H1 (cell line): ENCODE results near the gene SMYD3. TPM values are rescaled to one million over a fixed set of nuclear protein-coding genes. Genes with fewer than 3 reads are reported as not detected.

Experiments used
- CTCF ChIA-PET: fragments of 300-600 bp; sonication (Branson Sonifier 250); formaldehyde crosslinking; loops from one replicate; lab custom pipeline; 2021; ENCODE audit not compliant: partially characterized antibody; lab: Charles Lee
- POLR2A ChIA-PET: fragments of 300-600 bp; sonication (Branson Sonifier 250); formaldehyde crosslinking; loops from one replicate; lab custom pipeline; 2021; ENCODE audit warnings: inconsistent platforms; ENCODE audit not compliant: partially characterized antibody; lab: Charles Lee
- DNase-seq, 2 experiments: peaks; one replicate each; pipeline versions ENCODE4 v3.0.0 to v3.0.0-alpha.2; 2010 to 2022; ENCODE audit warnings: low spot score in 2 of 2, low read depth in 1 of 2, mixed read lengths in 1 of 2
- FAIRE-seq: peaks from 2 replicates; lab custom pipeline; 2011; peaks lifted over from hg19 to GRCh38; lab: Jason Lieb, UNC
- H2AFZ ChIP-seq: 2 replicates; pipeline ENCODE4 v1.8.1; 2012; ENCODE audit warnings: low read length, inconsistent platforms
- H2AK5ac ChIP-seq: 2 replicates; pipeline ENCODE4 v1.6.1; 2013; ENCODE audit warnings: low read depth, low read length
- H2BK120ac ChIP-seq: replicated peaks from 2 replicates; pipeline ENCODE3; 2013; ENCODE audit warnings: low read depth, low read length, inconsistent platforms
- H2BK12ac ChIP-seq: 2 replicates; pipeline ENCODE4 v1.6.1; 2013; ENCODE audit warnings: low read depth, low read length
- H2BK15ac ChIP-seq: 2 replicates; pipeline ENCODE4 v1.6.1; 2013; ENCODE audit warnings: low read length
- H2BK20ac ChIP-seq: 2 replicates; pipeline ENCODE4 v1.6.1; 2013; ENCODE audit warnings: low read length
- H2BK5ac ChIP-seq: 2 replicates; pipeline ENCODE4 v1.6.1; 2013; ENCODE audit warnings: low read depth, low read length
- H3K14ac ChIP-seq: 2 replicates; pipeline ENCODE4 v1.6.1; 2013; ENCODE audit warnings: inconsistent platforms; ENCODE audit not compliant: insufficient read length
- H3K18ac ChIP-seq: 2 replicates; pipeline ENCODE4 v1.6.1; 2013; ENCODE audit warnings: low read length; ENCODE audit errors: extremely low read depth
- H3K23ac ChIP-seq: 2 replicates; pipeline ENCODE4 v1.6.1; 2013; ENCODE audit warnings: inconsistent platforms; ENCODE audit not compliant: insufficient read length
- H3K23me2 ChIP-seq: 2 replicates; pipeline ENCODE4 v1.6.1; 2013; ENCODE audit warnings: low read depth, low read length
- H3K27ac ChIP-seq: 2 replicates; pipeline ENCODE4 v1.6.1; 2011; ENCODE audit warnings: low read depth, low read length, inconsistent platforms
- H3K27me3 ChIP-seq, 4 experiments: replicated peaks in 1 of 4; 1 replicate in 1 of 4; 2 replicates in 3 of 4; pipeline versions ENCODE4 v1.6.1 to v1.8.1; 2011 to 2013; ENCODE audit warnings: low read length in 3 of 4, mild to moderate bottlenecking in 3 of 4, inconsistent platforms in 2 of 4, mixed read lengths in 2 of 4, moderate library complexity in 1 of 4; ENCODE audit not compliant: control insufficient read depth in 3 of 4, insufficient read depth in 3 of 4; ENCODE audit errors: extremely low read depth in 1 of 4
- H3K36me3 ChIP-seq, 4 experiments: 2 replicates each; pipeline versions ENCODE4 v1.6.1 to v1.8.1; 2011 to 2013; ENCODE audit warnings: mild to moderate bottlenecking in 4 of 4, low read length in 3 of 4, moderate library complexity in 2 of 4, control low read depth in 1 of 4, inconsistent platforms in 1 of 4; ENCODE audit not compliant: insufficient read depth in 4 of 4, control insufficient read depth in 2 of 4
- H3K4ac ChIP-seq: replicated peaks from 2 replicates; pipeline ENCODE3; 2013; ENCODE audit warnings: low read length, low read depth, mixed read lengths, inconsistent platforms; ENCODE audit not compliant: insufficient read length
- H3K4me1 ChIP-seq, 4 experiments: replicated peaks in 1 of 4; 1 replicate in 1 of 4; 2 replicates in 3 of 4; pipeline versions ENCODE4 v1.6.1 to v1.8.1; 2011 to 2013; ENCODE audit warnings: low read length in 3 of 4, inconsistent platforms in 2 of 4, mixed read lengths in 1 of 4; ENCODE audit not compliant: insufficient read depth in 4 of 4, control insufficient read depth in 3 of 4
- H3K4me2 ChIP-seq, 2 experiments: 2 replicates each; pipeline versions ENCODE4 v1.6.1 to v1.8.1; 2011 to 2013; ENCODE audit warnings: low read depth in 2 of 2, low read length in 2 of 2, control low read depth in 1 of 2, inconsistent platforms in 1 of 2, mild to moderate bottlenecking in 1 of 2; ENCODE audit not compliant: insufficient read depth in 1 of 2
- H3K4me3 ChIP-seq, 4 experiments: fragments of 200-600, 300-600 bp in 1 of 4; sonication (generic), shearing (Covaris generic), sonication (Bioruptor Twin) in 1 of 4; 2 replicates each; pipeline versions ENCODE4 v1.5.1 to v1.8.1; 2011 to 2016; ENCODE audit warnings: low read length in 4 of 4, low read depth in 3 of 4, control low read depth in 2 of 4, inconsistent platforms in 2 of 4, mild to moderate bottlenecking in 2 of 4, mixed read lengths in 1 of 4, moderate library complexity in 1 of 4; ENCODE audit not compliant: insufficient read depth in 2 of 4; ENCODE audit errors: extremely low read depth in 1 of 4
- H3K56ac ChIP-seq: replicated peaks from 2 replicates; pipeline ENCODE3; 2013; ENCODE audit warnings: low read depth, mild to moderate bottlenecking, mixed read lengths, low read length, inconsistent platforms; ENCODE audit not compliant: insufficient read length
- H3K79me1 ChIP-seq: 2 replicates; pipeline ENCODE4 v1.6.1; 2013; ENCODE audit warnings: low read depth, low read length, control low read depth
- H3K79me2 ChIP-seq, 2 experiments: 2 replicates each; pipeline versions ENCODE4 v1.6.1 to v1.8.1; 2012 to 2013; ENCODE audit warnings: low read length in 2 of 2, mild to moderate bottlenecking in 2 of 2, inconsistent platforms in 1 of 2; ENCODE audit not compliant: insufficient read depth in 2 of 2, control insufficient read depth in 1 of 2
- H3K9ac ChIP-seq, 4 experiments: replicated peaks in 1 of 4; 1 replicate in 1 of 4; 2 replicates in 3 of 4; pipeline versions ENCODE4 v1.6.1 to v1.8.1; 2011 to 2013; ENCODE audit warnings: low read depth in 3 of 4, low read length in 3 of 4, control low read depth in 2 of 4, mild to moderate bottlenecking in 2 of 4, moderate library complexity in 2 of 4, inconsistent platforms in 1 of 4; ENCODE audit errors: extremely low read depth in 1 of 4
- H3K9me3 ChIP-seq, 2 experiments: 2 replicates each; pipeline versions ENCODE4 v1.6.1 to v1.8.1; 2012 to 2013; ENCODE audit warnings: mild to moderate bottlenecking in 2 of 2, moderate library complexity in 2 of 2, control low read depth in 1 of 2, inconsistent platforms in 1 of 2, low read depth in 1 of 2, low read length in 1 of 2, mixed read lengths in 1 of 2; ENCODE audit not compliant: insufficient read depth in 2 of 2
- H4K20me1 ChIP-seq, 2 experiments: replicated peaks in 1 of 2; 2 replicates each; pipeline versions ENCODE3 to v1.8.1; 2011 to 2013; ENCODE audit warnings: inconsistent platforms in 2 of 2, low read length in 2 of 2, mild to moderate bottlenecking in 1 of 2; ENCODE audit not compliant: insufficient read depth in 2 of 2, control insufficient read depth in 1 of 2
- H4K5ac ChIP-seq: 2 replicates; pipeline ENCODE4 v1.6.1; 2013; ENCODE audit warnings: low read length, low read depth, mixed read lengths, inconsistent platforms; ENCODE audit not compliant: insufficient read length
- H4K8ac ChIP-seq: 2 replicates; pipeline ENCODE4 v1.8.0; 2013; ENCODE audit warnings: mild to moderate bottlenecking, moderate library complexity, low read length, inconsistent platforms; ENCODE audit not compliant: insufficient read depth; ENCODE audit errors: extremely low read depth
- H4K91ac ChIP-seq: replicated peaks from 2 replicates; pipeline ENCODE3; 2013; ENCODE audit warnings: low read length, mixed read lengths, inconsistent platforms; ENCODE audit not compliant: insufficient read length
- ATF2 ChIP-seq: IDR thresholded peaks from 2 replicates; pipeline ENCODE4 v1.6.1; 2012; ENCODE audit warnings: low read length, inconsistent platforms
- CTBP2 ChIP-seq: IDR thresholded peaks from 2 replicates; pipeline ENCODE4 v1.7.0; 2011; ENCODE audit warnings: borderline replicate concordance, mild to moderate bottlenecking, moderate library complexity, mixed read lengths, low read length; ENCODE audit not compliant: insufficient read depth, insufficient read length
- JUND ChIP-seq: IDR thresholded peaks from 2 replicates; pipeline ENCODE4 v1.6.1; 2011; ENCODE audit warnings: mild to moderate bottlenecking, improper control_type of control experiment, low read length
- NANOG ChIP-seq: IDR thresholded peaks from 2 replicates; pipeline ENCODE4 v1.6.1; 2011; ENCODE audit warnings: low read length, low read depth, mild to moderate bottlenecking, inconsistent platforms; ENCODE audit not compliant: insufficient read depth, poor library complexity, severe bottlenecking
- PHF8 ChIP-seq: fragments of 200-600 bp; sonication (generic); conservative IDR thresholded peaks from 2 replicates; pipeline ENCODE4 v1.7.1; 2012; ENCODE audit warnings: low read depth, mild to moderate bottlenecking, inconsistent platforms, low read length, moderate library complexity
- SIRT6 ChIP-seq: IDR thresholded peaks from one replicate; pipeline ENCODE4 v1.7.1; 2012; ENCODE audit warnings: low read length, inconsistent platforms
- SUZ12 ChIP-seq: fragments of 200-600 bp; sonication (generic); IDR thresholded peaks from 2 replicates; pipeline ENCODE4 v1.6.1; 2012; ENCODE audit warnings: mild to moderate bottlenecking, inconsistent platforms, low read length, moderate library complexity, mixed read lengths
- YY1 ChIP-seq: IDR thresholded peaks from 2 replicates; pipeline ENCODE4 v1.6.1; 2011; ENCODE audit warnings: low read depth, mild to moderate bottlenecking, low read length
- WGBS, 2 experiments: shearing (Covaris generic) in 1 of 2; methylation state at CpG; one replicate each; pipeline versions ENCODE4 v1.1.6 to v1.1.7; 2013 to 2015; ENCODE audit warnings: low lambda C conversion rate in 2 of 2, mixed read lengths in 2 of 2, inconsistent platforms in 1 of 2, low coverage in 1 of 2, missing lambda C conversion rate in 1 of 2; ENCODE audit not compliant: insufficient replicate concordance in 2 of 2, insufficient coverage in 1 of 2, insufficient read length in 1 of 2; ENCODE audit errors: extremely low coverage in 1 of 2, missing lambda C conversion rate in 1 of 2; 5-methylcytosine and 5-hydroxymethylcytosine counted together
- polyA plus RNA-seq, 7 experiments: library from polyadenylated mRNA; depleted of rRNA in 3 of 7; stranded (reverse) in 5 of 7; unstranded in 2 of 7; fragments of >200 nt in 5 of 7; fragments of 200-250 nt in 2 of 7; gene quantifications; 1 replicate in 5 of 7; 2 replicates in 1 of 7; 4 replicates in 1 of 7; pipeline versions ENCODE4 v1.2.1 to v1.2.3, GENCODE V29; 2011 to 2013; ENCODE audit warnings: missing spikeins in 2 of 7, mixed read lengths in 2 of 7
- total RNA-seq: library from RNA; stranded (reverse); fragmentation: NEBNext Ultra II Directional; extraction: Animal tissue kit (Norgen Biotek cat#: 25700); gene quantifications from 2 replicates; pipeline ENCODE4 v1.2.1, GENCODE V29; 2021

SMYD3 gene
- total and polyA plus RNA-seq, 2 of the 8 experiments (the other 6 are each of a cell fraction or from before 2014, with no cell fraction given): 17.3 to 25.4 TPM

GRCh38 chr1:246001837-246002230 is 505.2 kb downstream of the SMYD3 start:
- Histone ChIP-seq H4K8ac (no peak overlapping the region), H2BK12ac (no peak overlapping the region), H3K79me1 (no peaks in the 10 kb centered on the region), H3K4me2 (no peak overlapping the region), H2BK5ac (no peak overlapping the region), H3K79me2 (no peaks in the 10 kb centered on the region), H2BK120ac (no peak overlapping the region), H3K36me3 (no peaks in the 10 kb centered on the region), H4K91ac (no peak overlapping the region), H3K14ac (no peak overlapping the region), H3K18ac (no peak overlapping the region), H2BK20ac (no peak overlapping the region), H2AFZ (no peak overlapping the region)
- DNase-seq (no peak), FAIRE-seq (no peak)
- ChIA-PET CTCF (interaction anchor here (0.6 to 1.6 kb wide), 3 partner anchors 15 to 586 kb away, joined by 3 to 4 read pairs (median 3); no protein-coding TSS in a partner anchor), POLR2A (no interaction called here)
- no peak for TF ChIP-seq CTBP2
- no peak for TF ChIP-seq SUZ12
- TF ChIP-seq PHF8: no peak
- no peak for TF ChIP-seq YY1
- TF ChIP-seq NANOG: no peak
- no peak for TF ChIP-seq ATF2
- no peak for TF ChIP-seq JUND
- TF ChIP-seq SIRT6: no peak
- TF ChIP-seq, all 59 proteins: peak for 0
- no peak overlapping the region for H4K5ac ChIP-seq
- H3K9ac ChIP-seq: no peak overlapping the region
- H3K27me3 ChIP-seq: no peaks in the 10 kb centered on the region
- H4K20me1 ChIP-seq: no peaks in the 10 kb centered on the region
- no peak overlapping the region for H3K23ac ChIP-seq
- 81% methylated on average over 9 of the region's 9 CpGs; no CpG with 5 or more reads in 1 of the 2 experiments for WGBS, 2 experiments
- peaks cover 0 to 2% (median 0%) of the 10 kb centered on the region in 4 experiments; a peak in 2 of 7 replicates for H3K4me1 ChIP-seq
- H3K56ac ChIP-seq: no peak overlapping the region
- H3K4me3 ChIP-seq: no peak overlapping the region
- no peaks in the 10 kb centered on the region for H3K9me3 ChIP-seq
- no peaks in the 10 kb centered on the region; the same call in 1 of the 2 replicates for H3K23me2 ChIP-seq
- H3K27ac ChIP-seq: no peak overlapping the region
- H3K4ac ChIP-seq: no peak overlapping the region
- H2BK15ac ChIP-seq: no peak overlapping the region
- H2AK5ac ChIP-seq: no peak overlapping the region
